GM12878 (cell line): Measurements from ENCODE around the gene ODAD4. TPM values are rescaled to one million over a fixed set of nuclear protein-coding genes. Genes with fewer than 3 reads are reported as not detected.

Experiments
- ATAC-seq: fragments of 200-7000 bp; cut with Tn5 transposase; 3 replicates; pipeline ENCODE4 v1.9.1; 2020; ENCODE audit warnings: mild to moderate bottlenecking, moderate library complexity
- BruUV-seq: library from RNA; stranded (reverse); fragments of 400-500 nt; replicated peaks from 2 replicates; lab custom pipeline; 2021; lab: Mats Ljungman, UMichigan
- CTCF ChIA-PET: fragments of 300-600 bp; sonication (Branson Sonifier 250); formaldehyde crosslinking; extraction: SDS; loops from one replicate; lab custom pipeline; 2021; ENCODE audit warnings: inconsistent platforms; lab: Yijun Ruan, JAX
- POLR2A ChIA-PET: fragments of 350-600 bp; formaldehyde crosslinking; extraction: SDS; loops from one replicate; lab custom pipeline; 2021; ENCODE audit warnings: inconsistent platforms; lab: Charles Lee
- RAD21 ChIA-PET: fragments of 300-600 bp; sonication (Branson Sonifier 250); formaldehyde crosslinking; loops from one replicate; lab custom pipeline; 2023; ENCODE audit warnings: antibody characterized with exemption; ENCODE audit not compliant: unreplicated experiment; lab: Charles Lee
- SMC1A ChIA-PET: fragments of 300-600 bp; sonication (Branson Sonifier 250); formaldehyde crosslinking; loops from one replicate; lab custom pipeline; 2023; ENCODE audit not compliant: unreplicated experiment, uncharacterized antibody; lab: Charles Lee
- DNase-seq: peaks from one replicate; pipeline ENCODE4 v3.0.0-alpha.2; 2011; ENCODE audit warnings: low read depth, low spot score
- FAIRE-seq: peaks from 3 replicates; lab custom pipeline; 2011; peaks lifted over from hg19 to GRCh38; lab: Jason Lieb, UNC
- H2AFZ ChIP-seq: 2 replicates; pipeline ENCODE4 v1.6.0; 2011; ENCODE audit warnings: low read depth, low read length, control low read depth; ENCODE audit not compliant: control insufficient read depth
- H3K27ac ChIP-seq: 2 replicates; pipeline ENCODE4 v1.5.1; 2011; ENCODE audit warnings: control low read depth; ENCODE audit not compliant: control insufficient read depth, insufficient read depth
- H3K27me3 ChIP-seq, 2 experiments: replicated peaks in 1 of 2; 2 replicates each; pipeline versions ENCODE4 v1.6.0 to v1.6.1; 2011; ENCODE audit warnings: low read length in 1 of 2; ENCODE audit not compliant: control insufficient read depth in 2 of 2, insufficient read depth in 2 of 2
- H3K36me3 ChIP-seq, 2 experiments: 2 replicates each; pipeline ENCODE4 v1.5.1; 2011; ENCODE audit warnings: low read length in 1 of 2; ENCODE audit not compliant: control insufficient read depth in 2 of 2, insufficient read depth in 2 of 2
- H3K4me1 ChIP-seq: 2 replicates; pipeline ENCODE4 v1.6.1; 2011; ENCODE audit warnings: mild to moderate bottlenecking, low read length, moderate library complexity, mixed read lengths; ENCODE audit not compliant: control insufficient read depth, insufficient read depth
- H3K4me2 ChIP-seq: 2 replicates; pipeline ENCODE4 v1.6.0; 2011; ENCODE audit warnings: control low read depth; ENCODE audit not compliant: control insufficient read depth, insufficient read depth
- H3K4me3 ChIP-seq: fragments of 200-600 bp; sonication (generic); 2 replicates; pipeline ENCODE4 v1.5.1; 2016
- H3K79me2 ChIP-seq: 2 replicates; pipeline ENCODE4 v1.6.0; 2011; ENCODE audit warnings: low read length; ENCODE audit not compliant: control insufficient read depth, insufficient read depth
- H3K9ac ChIP-seq: 2 replicates; pipeline ENCODE4 v1.8.0; 2011; ENCODE audit warnings: low read length, control low read depth, mixed read lengths; ENCODE audit not compliant: control insufficient read depth, insufficient read depth
- H3K9me3 ChIP-seq: replicated peaks from 3 replicates; pipeline ENCODE4 v1.5.1; 2011; ENCODE audit warnings: mild to moderate bottlenecking, low read length; ENCODE audit not compliant: control insufficient read depth, insufficient read depth
- H4K20me1 ChIP-seq: 2 replicates; pipeline ENCODE4 v1.6.0; 2011; ENCODE audit not compliant: control insufficient read depth, insufficient read depth
- BHLHE40 ChIP-seq, 2 experiments: fragments of 450-650 bp in 1 of 2; IDR thresholded peaks; 2 replicates each; pipeline ENCODE4 v1.6.1; 2011 to 2017; ENCODE audit warnings: low read depth in 2 of 2, borderline replicate concordance in 1 of 2, improper control_type of control experiment in 1 of 2, low read length in 1 of 2, mild to moderate bottlenecking in 1 of 2
- BRCA1 ChIP-seq: IDR thresholded peaks from 2 replicates; pipeline ENCODE4 v1.6.1; 2011; ENCODE audit warnings: low read depth, low read length, improper control_type of control experiment
- CEBPB ChIP-seq, 2 experiments: fragments of 150-350 bp in 1 of 2; IDR thresholded peaks; 2 replicates each; pipeline ENCODE4 v1.6.1; 2012 to 2014; ENCODE audit warnings: low read depth in 2 of 2, low read length in 2 of 2, borderline replicate concordance in 1 of 2, inconsistent platforms in 1 of 2
- CHD2 ChIP-seq: IDR thresholded peaks from 2 replicates; pipeline ENCODE4 v1.6.1; 2011; ENCODE audit warnings: low read depth, low read length, improper control_type of control experiment, borderline replicate concordance
- CHD4 ChIP-seq: fragments of 200-600 bp; sonication (generic); IDR thresholded peaks from 2 replicates; pipeline ENCODE4 v1.6.1; 2016; ENCODE audit warnings: mild to moderate bottlenecking
- HCFC1 ChIP-seq: fragments of 150-350 bp; IDR thresholded peaks from 2 replicates; pipeline ENCODE4 v1.6.1; 2014; ENCODE audit warnings: low read length
- KAT2A ChIP-seq: conservative IDR thresholded peaks from 2 replicates; pipeline ENCODE4 v1.6.1; 2011; ENCODE audit warnings: low read depth, low read length; ENCODE audit not compliant: control insufficient read depth
- MTA2 ChIP-seq: fragments of 450-650 bp; IDR thresholded peaks from 2 replicates; pipeline ENCODE4 v1.6.1; 2016; ENCODE audit warnings: low read depth, mild to moderate bottlenecking, moderate library complexity
- MTA3 ChIP-seq: IDR thresholded peaks from 2 replicates; pipeline ENCODE4 v1.6.1; 2012; ENCODE audit warnings: low read length, inconsistent platforms, borderline replicate concordance
- NFYB ChIP-seq: IDR thresholded peaks from 2 replicates; pipeline ENCODE4 v1.6.1; 2011; ENCODE audit warnings: low read depth, mild to moderate bottlenecking, low read length, improper control_type of control experiment, moderate library complexity; ENCODE audit not compliant: insufficient read depth
- POLR2A ChIP-seq: IDR thresholded peaks from 2 replicates; pipeline ENCODE4 v1.6.1; 2011; ENCODE audit warnings: low read depth, mild to moderate bottlenecking, low read length
- POLR2AphosphoS2 ChIP-seq: IDR thresholded peaks from 2 replicates; pipeline ENCODE4 v1.6.1; 2011; ENCODE audit warnings: low read depth, mild to moderate bottlenecking, low read length, improper control_type of control experiment, moderate library complexity
- SP1 ChIP-seq: IDR thresholded peaks from one replicate; pipeline ENCODE4 v1.6.1; 2011; ENCODE audit warnings: low read depth, low read length
- SPI1 ChIP-seq: IDR thresholded peaks from 2 replicates; pipeline ENCODE4 v1.6.1; 2011; ENCODE audit warnings: low read depth, mild to moderate bottlenecking, low read length, moderate library complexity, borderline replicate concordance; ENCODE audit not compliant: insufficient read depth
- TCF12 ChIP-seq: IDR thresholded peaks from 2 replicates; pipeline ENCODE4 v1.6.1; 2011; ENCODE audit warnings: low read depth, mild to moderate bottlenecking, low read length
- ZNF274 ChIP-seq: IDR thresholded peaks from one replicate; pipeline ENCODE4 v1.8.0; 2011; ENCODE audit not compliant: insufficient read length, insufficient read depth
- WGBS: methylation state at CpG from one replicate; pipeline ENCODE4 v1.1.6; 2016; ENCODE audit warnings: low lambda C conversion rate; ENCODE audit not compliant: insufficient replicate concordance, insufficient coverage; ENCODE audit errors: missing lambda C conversion rate; 5-methylcytosine and 5-hydroxymethylcytosine counted together
- in situ Hi-C: fragments of 300-500 bp; cut with MboI; formaldehyde crosslinking; loops from 9 replicates; pipeline ENCODE4 v1.14.3; 2018; ENCODE audit warnings: mixed read lengths
- intact Hi-C: fragments of 100-400 bp; cut with micrococcal nuclease; formaldehyde crosslinking; loops from one replicate; pipeline ENCODE4 v1.14.2; 2022; ENCODE audit not compliant: unreplicated experiment
- polyA plus RNA-seq, 11 experiments: library from polyadenylated mRNA; depleted of rRNA in 4 of 11; unstranded in 6 of 11; stranded (reverse) in 5 of 11; fragments of >200 nt; fragmentation: Nextera tagmentation in 4 of 11; fragmentation: Illumina TruSeq in 1 of 11; extraction: Ambion mirVana in 4 of 11; extraction: Trizol in 1 of 11; gene quantifications; 1 replicate in 1 of 11; 2 replicates in 10 of 11; pipeline versions ENCODE4 v1.2.1 to v1.2.3, GENCODE V29; 2011 to 2016; ENCODE audit warnings: inconsistent platforms in 2 of 11, missing spikeins in 2 of 11, low read depth in 1 of 11
- total RNA-seq, 4 experiments: library from RNA; depleted of rRNA in 3 of 4; stranded (reverse); fragments of >200 nt in 3 of 4; fragmentation: Illumina TruSeq in 1 of 4; extraction: Trizol in 1 of 4; gene quantifications; 2 replicates each; pipeline versions ENCODE4 v1.2.1 to v1.2.3, GENCODE V29; 2013 to 2021
- TF ChIP-seq, protein P1 (sequence below): IDR thresholded peaks from 2 replicates; pipeline ENCODE4 v1.6.1; 2011; ENCODE audit warnings: low read depth, low read length, improper control_type of control experiment, borderline replicate concordance
- TF ChIP-seq, protein P2 (sequence below): IDR thresholded peaks from 2 replicates; pipeline ENCODE4 v1.6.1; 2011; ENCODE audit warnings: borderline replicate concordance, low read depth, mild to moderate bottlenecking, moderate library complexity, low read length; ENCODE audit not compliant: insufficient read depth, poor library complexity, severe bottlenecking
- TF ChIP-seq, protein P3 (sequence below): fragments of 450-650 bp; IDR thresholded peaks from 2 replicates; pipeline ENCODE4 v1.6.1; 2016; ENCODE audit warnings: mild to moderate bottlenecking

Gene ODAD4
- total and polyA plus RNA-seq, 10 of the 15 experiments (the other 5 are each of a cell fraction or from before 2014, with no cell fraction given): 0.10 to 0.73 (median 0.35) TPM

DNA sequence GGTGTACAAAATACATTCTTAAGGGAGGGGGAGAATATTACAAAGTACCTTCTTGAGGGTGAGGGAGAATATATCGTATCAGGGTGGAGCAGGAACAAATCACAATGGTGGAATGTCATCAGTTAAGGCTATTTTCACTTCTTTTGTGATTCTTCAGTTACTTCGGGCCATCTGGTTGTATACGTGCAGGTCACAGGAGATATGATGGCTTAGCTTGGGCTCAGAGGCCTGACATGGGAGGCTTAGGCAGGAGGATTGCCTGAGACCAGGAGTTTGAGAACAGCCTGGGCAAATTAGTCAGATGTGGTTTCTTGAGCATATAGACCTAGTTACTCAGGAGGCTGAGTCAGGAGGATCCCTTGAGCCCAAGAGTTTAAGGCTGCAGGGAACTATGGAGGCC lies 13.1 kb downstream of the ODAD4 start:
- H3K4me1 ChIP-seq: no peaks in the 10 kb centered on the region
- H3K9ac ChIP-seq: no peak overlapping the region
- ChIA-PET POLR2A (no interaction called here), RAD21 (no interaction called here), CTCF (no interaction called here), SMC1A (interaction anchor here (1.3 kb wide), 1 partner anchor 17 kb away, joined by 4 read pairs; no protein-coding TSS in a partner anchor)
- no peaks in the 10 kb centered on the region for H3K27me3 ChIP-seq
- no peak overlapping the region for H3K4me2 ChIP-seq
- no peak overlapping the region for H3K4me3 ChIP-seq
- intact Hi-C loops: no loop called here
- H2AFZ ChIP-seq: no peak overlapping the region
- H3K9me3 ChIP-seq: no peaks in the 10 kb centered on the region
- DNase-seq (no peak), FAIRE-seq (no peak), ATAC-seq (no peak)
- in situ Hi-C loops: no loop called here
- WGBS: 5% methylated on average over 3 of the region's 3 CpGs
- no peaks in the 10 kb centered on the region for H3K36me3 ChIP-seq
- no TSS peak for BruUV-seq
- no peaks in the 10 kb centered on the region for H3K79me2 ChIP-seq
- H4K20me1 ChIP-seq: no peaks in the 10 kb centered on the region
- H3K27ac ChIP-seq: no peak overlapping the region
- TF ChIP-seq TCF12 (no peak), KAT2A (no peak), BRCA1 (no peak), CHD4 (no peak), NFYB (no peak), SPI1 (no peak), SP1 (no peak), CEBPB (IDR thresholded peaks at IDR 0.05; ENCODE audit: borderline replicate concordance in 1 of 2, low read depth in 2 of 2, low read length in 2 of 2) (no peak), POLR2A (no peak), ZNF274 (no peak), HCFC1 (no peak), BHLHE40 (IDR thresholded peaks at IDR 0.05; ENCODE audit: borderline replicate concordance in 1 of 2, low read depth in 2 of 2, low read length in 1 of 2) (no peak), MTA2 (no peak), CHD2 (no peak), MTA3 (no peak), POLR2AphosphoS2 (no peak)
- TF ChIP-seq, protein P1, sequence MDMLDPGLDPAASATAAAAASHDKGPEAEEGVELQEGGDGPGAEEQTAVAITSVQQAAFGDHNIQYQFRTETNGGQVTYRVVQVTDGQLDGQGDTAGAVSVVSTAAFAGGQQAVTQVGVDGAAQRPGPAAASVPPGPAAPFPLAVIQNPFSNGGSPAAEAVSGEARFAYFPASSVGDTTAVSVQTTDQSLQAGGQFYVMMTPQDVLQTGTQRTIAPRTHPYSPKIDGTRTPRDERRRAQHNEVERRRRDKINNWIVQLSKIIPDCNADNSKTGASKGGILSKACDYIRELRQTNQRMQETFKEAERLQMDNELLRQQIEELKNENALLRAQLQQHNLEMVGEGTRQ: no peak
- TF ChIP-seq, protein P2, sequence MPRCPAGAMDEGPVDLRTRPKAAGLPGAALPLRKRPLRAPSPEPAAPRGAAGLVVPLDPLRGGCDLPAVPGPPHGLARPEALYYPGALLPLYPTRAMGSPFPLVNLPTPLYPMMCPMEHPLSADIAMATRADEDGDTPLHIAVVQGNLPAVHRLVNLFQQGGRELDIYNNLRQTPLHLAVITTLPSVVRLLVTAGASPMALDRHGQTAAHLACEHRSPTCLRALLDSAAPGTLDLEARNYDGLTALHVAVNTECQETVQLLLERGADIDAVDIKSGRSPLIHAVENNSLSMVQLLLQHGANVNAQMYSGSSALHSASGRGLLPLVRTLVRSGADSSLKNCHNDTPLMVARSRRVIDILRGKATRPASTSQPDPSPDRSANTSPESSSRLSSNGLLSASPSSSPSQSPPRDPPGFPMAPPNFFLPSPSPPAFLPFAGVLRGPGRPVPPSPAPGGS: no peak
- TF ChIP-seq, protein P3, sequence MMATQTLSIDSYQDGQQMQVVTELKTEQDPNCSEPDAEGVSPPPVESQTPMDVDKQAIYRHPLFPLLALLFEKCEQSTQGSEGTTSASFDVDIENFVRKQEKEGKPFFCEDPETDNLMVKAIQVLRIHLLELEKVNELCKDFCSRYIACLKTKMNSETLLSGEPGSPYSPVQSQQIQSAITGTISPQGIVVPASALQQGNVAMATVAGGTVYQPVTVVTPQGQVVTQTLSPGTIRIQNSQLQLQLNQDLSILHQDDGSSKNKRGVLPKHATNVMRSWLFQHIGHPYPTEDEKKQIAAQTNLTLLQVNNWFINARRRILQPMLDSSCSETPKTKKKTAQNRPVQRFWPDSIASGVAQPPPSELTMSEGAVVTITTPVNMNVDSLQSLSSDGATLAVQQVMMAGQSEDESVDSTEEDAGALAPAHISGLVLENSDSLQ: no peak
